GM21825 (cell line): ENCODE data around the gene CCDC7.
"Not testable (repeated sequence)": the region's sequence is repeated elsewhere in the genome, so short reads cannot be mapped to it uniquely, and the experiment has no call there.

Experiments
- ATAC-seq: cut with Tn5 transposase; IDR thresholded peaks from one replicate; pipeline ENCODE4 v1.9.1; 2021; ENCODE audit warnings: mild to moderate bottlenecking, moderate library complexity; ENCODE audit not compliant: unreplicated experiment

CCDC7 gene

DNA sequence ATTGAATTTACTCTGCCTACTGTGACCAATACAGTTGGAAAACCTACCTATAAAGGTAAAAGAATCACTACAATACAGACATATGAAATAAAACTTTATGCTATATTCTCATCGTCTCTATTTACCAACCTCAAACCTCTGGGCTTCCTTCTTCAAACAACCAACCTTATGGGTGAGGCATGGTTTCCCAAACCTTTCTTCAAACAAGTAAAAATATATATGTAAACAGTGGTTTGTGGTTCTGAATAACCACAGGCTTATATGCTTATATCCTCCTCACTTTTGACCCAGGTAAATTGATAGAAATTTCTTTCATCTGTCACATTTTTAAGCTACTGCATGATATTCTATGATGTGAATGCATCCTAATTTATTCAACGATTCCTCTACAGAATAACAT is 408.5 kb downstream of the CCDC7 start:
- ATAC-seq: no peak

DNA sequence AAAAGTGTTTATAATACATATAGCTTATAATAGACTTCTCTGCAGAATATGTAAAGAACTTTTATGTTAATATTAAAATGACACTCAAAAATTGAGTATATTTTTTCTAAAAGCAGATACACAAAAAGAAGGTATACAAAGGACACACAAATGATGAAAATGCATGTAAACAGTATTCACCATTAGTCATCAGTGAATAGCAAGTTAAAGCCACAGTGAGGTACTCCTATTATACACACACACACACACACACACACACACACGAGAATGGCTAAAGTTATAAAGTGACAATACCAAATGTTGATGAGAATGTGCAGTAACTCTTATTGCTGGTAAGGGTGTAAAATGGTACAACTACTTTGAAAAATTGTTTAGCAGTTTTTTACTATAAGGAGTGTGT is 419.2 kb downstream of the CCDC7 start:
- no peak for ATAC-seq

DNA sequence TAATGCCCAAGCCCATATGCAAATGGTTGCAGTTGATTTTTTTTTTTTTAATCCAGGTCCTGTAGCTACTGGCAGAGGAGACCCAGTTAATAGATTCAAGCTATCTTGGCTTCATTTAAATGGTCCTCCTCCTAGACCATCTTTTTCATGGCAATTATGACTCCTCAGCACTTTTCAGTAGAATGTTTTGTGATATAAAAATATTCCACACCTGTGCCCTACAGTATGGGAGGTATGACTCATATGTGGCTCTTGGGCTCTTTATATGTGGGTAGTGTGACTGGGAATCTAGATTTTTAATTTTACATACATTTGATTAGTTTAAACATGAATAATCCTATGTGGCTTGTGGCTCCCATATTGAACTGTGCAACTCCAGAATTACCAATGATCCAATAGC is 432.0 kb downstream of the CCDC7 start:
- no peak for ATAC-seq

DNA sequence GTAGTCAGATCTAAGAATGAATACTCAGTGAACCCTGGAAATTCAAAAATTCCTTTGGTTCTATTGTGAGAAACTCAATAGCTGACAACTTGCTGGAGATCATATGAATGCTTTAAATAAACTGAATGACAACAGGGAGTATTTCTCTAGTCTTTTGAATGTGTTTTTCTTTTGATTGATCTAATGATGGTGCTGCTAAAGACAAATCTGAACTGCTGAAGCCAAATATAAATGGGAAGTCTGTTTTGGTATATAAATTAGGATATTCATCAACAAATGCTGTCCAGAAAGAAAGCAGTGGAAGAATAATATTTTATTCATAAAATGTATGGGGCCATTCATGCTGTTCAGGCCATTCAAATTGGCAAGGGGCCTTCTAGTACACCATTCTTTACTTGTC is 432.7 kb downstream of the CCDC7 start:
- ATAC-seq: no peak

DNA sequence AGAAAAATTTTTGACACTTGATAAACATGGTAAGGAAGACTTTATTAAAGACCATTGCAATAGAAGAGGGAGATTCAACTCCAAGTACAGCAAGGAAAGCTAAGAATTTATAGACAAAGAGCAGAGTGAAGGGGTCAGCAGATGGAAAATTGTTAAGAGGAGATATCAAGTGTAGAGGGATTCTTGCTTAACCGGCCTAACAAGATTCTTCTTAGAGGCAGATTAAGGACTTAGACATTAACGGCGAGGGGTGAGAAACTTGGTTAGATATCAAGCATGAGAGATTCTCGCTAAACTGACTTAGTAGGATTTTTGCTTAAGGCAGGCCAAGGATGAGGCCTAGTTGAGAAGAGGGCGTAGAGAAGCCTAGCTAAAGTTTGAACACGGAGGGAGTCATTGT is 436.1 kb downstream of the CCDC7 start:
- no peak for ATAC-seq

DNA sequence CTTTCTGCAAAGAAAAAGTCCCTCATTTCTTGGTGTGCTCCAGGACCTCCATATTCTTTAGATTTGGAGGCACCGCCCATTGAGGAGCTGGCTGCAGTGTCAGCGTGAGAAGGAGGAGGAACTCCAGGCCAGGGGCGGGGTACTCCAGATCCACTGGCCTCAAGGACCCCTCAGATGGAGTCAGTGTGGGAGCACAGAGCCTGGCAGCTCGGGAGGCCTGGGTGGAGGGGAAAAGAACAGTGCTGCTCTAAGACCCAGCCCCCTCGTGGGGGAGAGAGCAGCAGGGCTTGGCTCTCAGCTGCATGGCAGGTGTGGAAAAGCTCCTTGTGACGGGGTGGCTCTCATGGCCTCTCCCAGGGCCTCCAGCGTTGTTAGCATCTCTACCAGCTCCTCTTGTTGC is 441.5 kb downstream of the CCDC7 start:
- ATAC-seq: no peak

DNA sequence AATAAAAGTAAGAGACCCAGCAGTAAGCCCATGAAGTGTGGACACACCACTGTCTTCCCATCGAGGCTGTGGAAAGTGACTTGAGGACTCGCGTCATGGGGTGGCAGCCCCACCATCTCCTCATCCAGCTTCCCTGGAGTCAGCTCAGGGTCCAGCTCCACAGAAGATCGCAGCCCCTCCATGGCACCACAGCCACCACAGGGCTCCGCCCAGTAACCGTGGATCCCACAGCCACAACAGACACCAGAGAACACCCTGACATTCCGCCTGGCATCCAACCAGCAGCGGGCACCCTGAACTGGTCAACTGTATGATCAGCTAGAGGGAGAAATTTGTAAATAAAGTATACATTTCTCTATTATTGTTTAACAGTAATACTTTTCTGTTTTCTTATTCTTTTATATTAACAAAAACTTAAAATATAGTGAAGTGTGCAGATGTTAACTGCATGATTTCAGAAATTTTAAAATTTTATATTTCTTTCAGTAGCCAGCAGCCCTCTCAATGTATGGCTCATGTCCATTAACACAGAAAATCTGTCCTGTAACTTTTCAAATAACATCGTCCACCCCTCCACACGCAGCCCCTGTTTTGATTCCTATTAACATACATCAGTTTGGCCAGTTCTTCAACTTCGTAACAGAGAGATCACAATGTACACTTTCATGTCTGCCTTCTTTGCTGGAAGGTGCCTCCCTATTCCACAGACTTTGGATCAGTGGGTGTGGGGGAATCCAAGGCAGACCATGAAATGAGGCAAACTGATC is 442.4 kb downstream of the CCDC7 start:
- no peak for ATAC-seq

GRCh38 chr10:32889631-32890212 is 443.8 kb downstream of the CCDC7 start:
- no peak for ATAC-seq

GRCh38 chr10:32890444-32890843 is 444.5 kb downstream of the CCDC7 start:
- ATAC-seq: no peak

DNA sequence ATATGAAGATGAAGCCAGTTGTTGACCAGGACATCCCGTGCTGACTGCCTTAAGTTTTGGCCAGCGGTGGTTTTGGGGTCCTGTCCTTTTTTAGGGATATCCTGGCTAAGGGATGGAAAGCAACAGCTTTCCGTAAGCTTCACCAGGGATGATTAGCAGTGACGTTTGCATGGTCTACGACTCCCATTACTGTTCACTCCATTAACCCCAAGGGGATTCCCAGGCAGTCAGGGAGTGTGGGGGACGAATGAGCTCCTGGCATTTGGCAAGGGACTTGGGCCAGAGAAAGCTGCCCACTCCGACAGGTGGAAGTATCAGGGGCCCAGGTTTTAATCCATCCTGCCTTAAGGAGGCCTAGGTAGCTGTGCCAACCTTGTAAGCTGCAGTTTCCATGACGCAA is 445.3 kb downstream of the CCDC7 start:
- no peak for ATAC-seq

DNA sequence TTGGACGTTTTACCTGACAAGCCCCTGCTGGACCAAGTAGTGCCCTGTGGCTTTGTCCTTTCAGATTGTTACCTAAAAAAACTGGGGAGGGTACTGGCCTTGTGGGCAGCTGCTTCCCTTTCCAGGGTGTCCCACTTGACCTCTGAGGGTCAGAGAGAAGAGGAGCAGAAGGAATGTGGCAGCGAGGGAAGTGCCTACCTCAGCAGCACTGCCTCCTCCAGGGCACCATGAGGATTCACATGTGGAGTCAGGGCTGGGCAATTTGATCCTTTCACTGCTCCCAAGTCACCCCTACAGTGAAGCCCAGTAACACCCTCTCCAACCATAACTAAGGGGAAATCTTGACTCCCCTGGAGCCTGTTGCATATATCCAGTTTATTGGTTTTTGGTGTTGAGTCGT is 447.5 kb downstream of the CCDC7 start:
- ATAC-seq: no peak

DNA sequence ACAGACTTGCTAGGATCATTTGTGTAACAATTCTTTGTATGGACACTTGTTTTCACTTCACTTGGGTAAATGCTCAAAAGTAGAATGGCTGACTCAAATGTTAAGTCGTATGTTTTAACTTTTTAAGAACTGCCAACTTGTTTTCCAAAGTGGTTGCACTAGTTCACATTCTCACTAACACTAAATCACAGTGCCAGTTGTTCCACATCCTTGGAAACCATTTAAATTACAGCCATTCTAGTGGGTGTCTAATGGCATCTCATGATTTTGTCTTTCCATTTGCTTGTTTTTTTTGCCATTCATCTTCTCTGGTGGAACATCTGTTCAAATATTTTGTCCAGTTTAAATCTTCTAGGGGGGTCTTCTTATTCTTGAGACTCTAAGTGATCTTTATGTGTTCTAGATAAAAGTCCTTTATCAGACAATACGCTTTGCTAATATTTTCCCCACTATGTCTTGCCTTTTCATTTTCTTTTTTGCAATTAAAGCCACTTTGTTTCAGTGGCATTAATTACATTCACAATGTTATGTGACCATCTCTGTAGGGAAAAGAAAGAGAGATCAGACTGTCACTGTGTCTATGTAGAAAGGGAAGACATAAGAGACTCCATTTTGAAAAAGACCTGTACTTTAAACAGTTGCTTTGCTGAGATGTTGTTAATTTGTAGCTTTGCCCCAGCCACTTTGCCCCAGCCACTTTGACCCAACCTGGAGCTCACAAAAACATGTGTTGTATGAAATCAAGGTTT is 448.1 kb downstream of the CCDC7 start:
- ATAC-seq: no peak

DNA sequence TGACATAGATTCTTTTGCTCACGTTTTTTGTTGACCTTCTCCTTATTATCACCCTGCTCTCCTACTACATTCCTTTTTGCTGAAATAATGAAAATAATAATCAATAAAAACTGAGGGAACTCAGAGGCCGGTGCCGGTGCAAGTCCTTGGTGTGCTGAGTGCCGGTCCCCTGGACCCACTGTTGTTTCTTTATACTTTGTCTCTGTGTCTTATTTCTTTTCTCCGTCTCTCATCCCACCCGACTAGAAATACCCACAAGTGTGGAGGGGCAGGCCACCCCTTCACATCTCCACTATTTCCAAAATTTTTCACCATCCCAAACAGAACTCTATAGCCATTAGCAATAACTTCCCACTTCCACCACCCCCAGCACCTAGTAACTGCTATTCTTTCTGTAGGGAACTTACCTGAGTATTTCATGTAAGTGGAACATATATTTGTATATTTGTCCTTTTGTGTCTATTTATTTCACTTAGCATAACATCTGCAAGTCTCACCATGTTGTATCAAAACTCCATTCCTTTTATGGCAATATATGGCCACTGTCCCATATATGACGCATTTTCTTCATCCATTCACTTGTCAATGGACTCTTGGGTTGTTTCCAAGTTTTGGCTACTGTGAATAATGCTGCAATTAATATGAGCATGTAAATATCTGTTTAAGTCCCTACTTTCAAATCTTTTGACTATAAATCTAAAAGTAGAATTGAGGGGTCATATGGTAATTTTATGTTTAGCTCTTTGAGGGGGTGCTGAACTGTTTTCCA is 449.4 kb downstream of the CCDC7 start:
- ATAC-seq: not testable (repeated sequence)

GRCh38 chr10:32901815-32902214 is 455.9 kb downstream of the CCDC7 start:
- ATAC-seq: no peak

- no peak for ATAC-seq
Measured at GRCh38 chr10:32905466-32905865, 459.5 kb downstream of the CCDC7 start.

GRCh38 chr10:32906595-32906994 is 460.7 kb downstream of the CCDC7 start:
- no peak for ATAC-seq

GRCh38 chr10:32909456-32909855 is 463.5 kb downstream of the CCDC7 start:
- no peak for ATAC-seq

DNA sequence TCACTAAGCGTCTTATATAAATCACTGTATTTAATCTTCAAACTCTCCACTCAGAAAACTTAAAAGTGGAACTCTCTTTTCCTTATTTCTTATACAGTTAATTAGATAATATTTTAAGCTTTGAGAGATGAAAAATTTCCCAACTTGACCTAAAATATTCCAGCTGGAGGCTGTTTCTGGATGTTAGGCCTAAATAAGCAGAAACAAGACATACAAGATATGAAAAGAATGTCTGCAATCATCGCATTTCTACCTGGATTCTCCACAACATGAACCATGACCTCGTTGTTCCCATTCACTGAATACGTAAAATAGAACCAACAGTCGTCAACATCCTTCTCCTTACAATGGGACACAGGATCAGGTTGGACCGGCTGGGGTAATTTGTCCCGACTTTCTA is 464.0 kb downstream of the CCDC7 start:
- ATAC-seq: not testable (repeated sequence)

- no peak for ATAC-seq
Measured at GRCh38 chr10:32911285-32912016, 465.5 kb downstream of the CCDC7 start.

GRCh38 chr10:32917817-32918216 is 471.9 kb downstream of the CCDC7 start:
- ATAC-seq: not testable (repeated sequence)

GRCh38 chr10:32922170-32922569 is 476.2 kb downstream of the CCDC7 start:
- ATAC-seq: no peak
